GM21526 (cell line): Measurements from ENCODE around the gene ZNF654.
A peak's percentile ranks its signal among the peaks of the same experiment; 100 is the strongest.
"Not testable (repeated sequence)": the region's sequence is repeated elsewhere in the genome, so short reads cannot be mapped to it uniquely, and the experiment has no call there.

Source experiments
- ATAC-seq: cut with Tn5 transposase; IDR thresholded peaks from one replicate; pipeline ENCODE4 v1.9.1; 2021; ENCODE audit warnings: moderate library complexity; ENCODE audit not compliant: unreplicated experiment, low FRiP score

The ZNF654 gene

GRCh38 chr3:88058581-88059379 is at the start of gene ZNF654, which contains the start of gene CGGBP1:
ZNF654 (plus strand) TSS chr3:88059255; CDS start chr3:88059320, 65 bp downstream.
CGGBP1 (minus strand) TSS chr3:88059005; CDS start chr3:88055976, 3,029 bp downstream.
- peak; percentile 94 for ATAC-seq

GRCh38 chr3:88010810-88011209 is 48.2 kb upstream of the ZNF654 start:
- no peak for ATAC-seq

- ATAC-seq = no peak
These were observed 45.5 kb upstream of the ZNF654 start for GRCh38 chr3:88013592-88013991.

GRCh38 chr3:88015656-88016055 is 43.4 kb upstream of the ZNF654 start:
- ATAC-seq = not testable (repeated sequence)

GRCh38 chr3:88019024-88019423 is 40.0 kb upstream of the ZNF654 start:
- peak; percentile 87 for ATAC-seq

GRCh38 chr3:88025001-88025552 is 34.0 kb upstream of the ZNF654 start:
- ATAC-seq = no peak

GRCh38 chr3:88028876-88029275 is 30.2 kb upstream of the ZNF654 start:
- ATAC-seq = no peak

GRCh38 chr3:88030210-88030609 is 28.8 kb upstream of the ZNF654 start:
- no peak for ATAC-seq

- peak; percentile 85 for ATAC-seq
These were observed 27.4 kb upstream of the ZNF654 start for GRCh38 chr3:88031642-88032077.

- peak; percentile 26 for ATAC-seq
These were observed 26.8 kb upstream of the ZNF654 start for GRCh38 chr3:88032245-88032644.

GRCh38 chr3:88033079-88033478 is 26.0 kb upstream of the ZNF654 start:
- ATAC-seq = no peak

GRCh38 chr3:88033808-88034207 is 25.2 kb upstream of the ZNF654 start:
- ATAC-seq = no peak

GRCh38 chr3:88034491-88035275 is 24.4 kb upstream of the ZNF654 start:
- no peak for ATAC-seq

- ATAC-seq = no peak
These were observed 22.8 kb upstream of the ZNF654 start for GRCh38 chr3:88036221-88036620.

- ATAC-seq = no peak
These were observed 20.5 kb upstream of the ZNF654 start for GRCh38 chr3:88038566-88038965.

GRCh38 chr3:88040529-88040928 is 18.5 kb upstream of the ZNF654 start:
- no peak for ATAC-seq

GRCh38 chr3:88041005-88041404 is 18.1 kb upstream of the ZNF654 start:
- no peak for ATAC-seq

- ATAC-seq = no peak
These were observed 14.6 kb upstream of the ZNF654 start for GRCh38 chr3:88044411-88044810.

GRCh38 chr3:88046766-88047165 is 12.3 kb upstream of the ZNF654 start:
- ATAC-seq = no peak

- ATAC-seq = no peak
These were observed 1.3 kb upstream of the ZNF654 start for GRCh38 chr3:88057630-88058305.

GRCh38 chr3:88058306-88058580 is 812 bp upstream of the ZNF654 start:
- ATAC-seq = no peak
